Measurements from ENCODE around the gene RNLS. TPM values are rescaled to one million over a fixed set of nuclear protein-coding genes. Genes with fewer than 3 reads are reported as not detected.

The RNLS gene
- total RNA-seq, 1 donor from 2014 or later = 7.0 TPM

DNA sequence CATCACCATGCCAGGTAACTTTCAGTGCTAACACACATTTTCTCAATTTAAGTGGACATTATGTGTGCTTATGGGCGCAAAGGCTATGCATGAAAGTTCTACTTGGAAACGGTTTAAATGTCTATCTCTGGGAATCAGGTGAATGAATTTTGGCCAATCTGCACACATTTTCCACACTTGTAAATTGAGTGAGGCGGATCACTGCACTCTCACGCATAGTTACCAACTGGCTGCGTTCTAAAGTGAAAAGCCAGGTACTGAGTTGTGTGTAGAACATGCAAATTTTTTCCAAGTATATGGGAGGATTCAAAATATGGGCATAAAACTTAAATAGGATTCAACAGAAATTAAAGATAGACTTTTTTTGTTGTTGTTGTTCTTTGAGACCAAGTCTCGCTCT is 323.7 kb downstream of the RNLS start:
- TF ChIP-seq, protein P1, sequence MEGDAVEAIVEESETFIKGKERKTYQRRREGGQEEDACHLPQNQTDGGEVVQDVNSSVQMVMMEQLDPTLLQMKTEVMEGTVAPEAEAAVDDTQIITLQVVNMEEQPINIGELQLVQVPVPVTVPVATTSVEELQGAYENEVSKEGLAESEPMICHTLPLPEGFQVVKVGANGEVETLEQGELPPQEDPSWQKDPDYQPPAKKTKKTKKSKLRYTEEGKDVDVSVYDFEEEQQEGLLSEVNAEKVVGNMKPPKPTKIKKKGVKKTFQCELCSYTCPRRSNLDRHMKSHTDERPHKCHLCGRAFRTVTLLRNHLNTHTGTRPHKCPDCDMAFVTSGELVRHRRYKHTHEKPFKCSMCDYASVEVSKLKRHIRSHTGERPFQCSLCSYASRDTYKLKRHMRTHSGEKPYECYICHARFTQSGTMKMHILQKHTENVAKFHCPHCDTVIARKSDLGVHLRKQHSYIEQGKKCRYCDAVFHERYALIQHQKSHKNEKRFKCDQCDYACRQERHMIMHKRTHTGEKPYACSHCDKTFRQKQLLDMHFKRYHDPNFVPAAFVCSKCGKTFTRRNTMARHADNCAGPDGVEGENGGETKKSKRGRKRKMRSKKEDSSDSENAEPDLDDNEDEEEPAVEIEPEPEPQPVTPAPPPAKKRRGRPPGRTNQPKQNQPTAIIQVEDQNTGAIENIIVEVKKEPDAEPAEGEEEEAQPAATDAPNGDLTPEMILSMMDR (conservative IDR thresholded peaks at IDR 0.05) = no peak
- Mint-ChIP-seq H3K9me3 (peaks cover under 1% of the 10 kb centered on the region), H3K27ac (no peak overlapping the region), H3K27me3 (no peaks in the 10 kb centered on the region), H3K4me3 (no peak overlapping the region), H3K36me3 (no peaks in the 10 kb centered on the region), H3K4me1 (ENCODE audit: unreplicated experiment) (peaks cover 23% of the 10 kb centered on the region)
- DNase-seq (ENCODE audit: extremely low spot score, unreplicated experiment) = no peak

DNA sequence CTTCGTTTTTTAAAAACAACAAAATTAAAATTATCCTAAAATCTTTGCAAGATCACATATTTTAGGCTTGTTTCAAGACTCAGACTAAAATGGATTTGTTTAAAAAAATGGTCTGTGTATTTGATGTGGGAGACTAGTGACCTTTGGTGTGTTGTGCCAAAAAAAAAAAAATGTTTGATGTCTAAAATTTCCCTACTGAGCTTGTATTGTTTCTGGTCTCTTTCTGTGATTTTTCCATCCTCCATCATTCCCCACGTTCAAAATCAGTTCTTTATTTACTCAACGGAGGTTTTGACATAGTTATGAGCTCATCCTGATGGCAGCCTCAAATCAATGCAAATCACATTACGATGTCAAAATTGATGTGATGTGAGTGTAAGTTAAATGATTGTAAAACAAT is 326.2 kb downstream of the RNLS start:
- TF ChIP-seq, protein P1 (conservative IDR thresholded peaks at IDR 0.05) = no peak
- no peak for DNase-seq (ENCODE audit: extremely low spot score, unreplicated experiment)
- H3K9me3 Mint-ChIP-seq = no peaks in the 10 kb centered on the region
- H3K4me1 Mint-ChIP-seq (ENCODE audit: unreplicated experiment) = peaks cover 28% of the 10 kb centered on the region
- H3K36me3 Mint-ChIP-seq = no peaks in the 10 kb centered on the region
- H3K4me3 Mint-ChIP-seq = no peak overlapping the region
- H3K27ac Mint-ChIP-seq = no peak overlapping the region
- no peaks in the 10 kb centered on the region for H3K27me3 Mint-ChIP-seq

DNA sequence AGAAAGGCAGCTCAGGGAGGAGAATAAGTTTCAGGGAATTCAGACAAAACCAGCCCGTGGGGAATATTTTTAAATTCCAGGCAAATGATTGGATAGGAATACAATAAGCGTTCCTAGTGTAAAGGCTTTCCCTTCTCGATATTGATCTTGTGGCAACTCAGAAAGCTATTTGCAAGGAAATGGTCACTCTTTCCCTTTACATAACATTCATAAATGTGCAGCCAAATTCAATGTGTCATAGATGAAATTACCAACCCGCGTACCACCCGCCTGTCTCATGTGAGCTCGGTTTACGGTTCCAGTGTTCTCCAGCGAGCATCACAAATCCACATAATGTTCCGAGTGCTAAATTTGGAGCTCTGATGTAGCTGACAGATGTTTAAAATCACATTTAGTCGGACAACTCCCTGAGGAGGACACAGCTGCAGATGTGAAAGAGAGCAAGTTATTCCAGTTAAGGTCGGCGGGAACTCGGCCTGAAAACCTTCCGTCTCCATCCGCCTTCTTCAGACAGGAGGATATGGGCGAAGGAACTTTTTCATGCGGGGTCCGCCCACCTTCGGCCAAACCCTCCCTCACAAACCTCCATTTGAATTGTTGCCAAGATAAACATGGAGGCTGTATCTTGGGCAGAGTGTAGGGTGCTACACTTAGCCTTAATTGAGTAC is 327.0 kb downstream of the RNLS start:
- no peaks in the 10 kb centered on the region for H3K9me3 Mint-ChIP-seq
- no peak overlapping the region for H3K27ac Mint-ChIP-seq
- peaks cover 28% of the 10 kb centered on the region for H3K4me1 Mint-ChIP-seq (ENCODE audit: unreplicated experiment)
- DNase-seq (ENCODE audit: extremely low spot score, unreplicated experiment) = no peak
- TF ChIP-seq, protein P1 (conservative IDR thresholded peaks at IDR 0.05) = no peak
- H3K27me3 Mint-ChIP-seq = no peaks in the 10 kb centered on the region
- no peak overlapping the region for H3K4me3 Mint-ChIP-seq
- no peaks in the 10 kb centered on the region for H3K36me3 Mint-ChIP-seq

DNA sequence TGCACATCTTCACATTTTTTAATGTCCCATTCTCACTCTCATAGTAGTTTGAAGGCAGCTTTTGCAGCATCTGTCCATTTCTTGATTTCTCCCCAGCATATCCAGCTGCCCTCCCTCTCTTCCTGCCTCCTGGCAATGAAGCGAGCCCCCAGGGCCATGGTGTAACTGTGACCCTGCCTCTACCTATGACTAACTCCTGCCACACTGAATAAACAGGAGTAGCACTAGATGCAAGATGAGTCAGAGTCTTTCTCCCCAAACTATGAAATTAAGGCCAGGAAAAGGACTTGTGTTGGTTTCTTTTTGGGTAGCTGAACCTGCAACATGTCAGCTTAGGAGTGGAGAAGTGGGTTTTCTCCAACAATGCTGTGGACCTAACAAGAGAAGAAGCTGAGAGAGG is 329.0 kb downstream of the RNLS start:
- no peak overlapping the region for H3K4me3 Mint-ChIP-seq
- H3K9me3 Mint-ChIP-seq = peaks cover 4% of the 10 kb centered on the region
- TF ChIP-seq, protein P1 (conservative IDR thresholded peaks at IDR 0.05) = no peak
- peaks cover 28% of the 10 kb centered on the region for H3K4me1 Mint-ChIP-seq (ENCODE audit: unreplicated experiment)
- H3K36me3 Mint-ChIP-seq = no peaks in the 10 kb centered on the region
- H3K27me3 Mint-ChIP-seq = no peaks in the 10 kb centered on the region
- DNase-seq (ENCODE audit: extremely low spot score, unreplicated experiment) = no peak
- H3K27ac Mint-ChIP-seq = no peak overlapping the region

DNA sequence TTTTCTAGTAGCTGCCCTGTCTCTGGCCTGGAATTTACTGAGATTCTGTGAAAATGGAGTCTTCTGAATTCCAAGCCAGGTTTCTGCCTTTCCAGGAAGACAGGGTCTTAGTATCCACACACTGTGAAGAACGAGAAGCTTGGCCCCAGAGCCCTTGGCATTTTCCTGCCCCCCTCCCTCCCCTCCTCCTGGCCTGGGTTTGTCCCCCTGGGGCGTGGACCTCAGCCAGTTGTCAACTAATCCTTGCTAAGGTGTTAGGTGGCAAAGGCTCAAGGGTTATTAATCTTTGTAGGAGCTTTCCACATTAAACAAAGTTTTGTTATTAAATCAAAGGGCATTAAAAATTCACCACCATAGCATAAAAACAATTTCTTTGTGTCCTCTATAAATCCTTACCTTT is 329.5 kb downstream of the RNLS start:
- Mint-ChIP-seq H3K27me3 (no peaks in the 10 kb centered on the region), H3K4me1 (ENCODE audit: unreplicated experiment) (peaks cover 28% of the 10 kb centered on the region), H3K4me3 (no peak overlapping the region), H3K9me3 (peaks cover 4% of the 10 kb centered on the region), H3K27ac (no peak overlapping the region), H3K36me3 (no peaks in the 10 kb centered on the region)
- TF ChIP-seq, protein P1 (conservative IDR thresholded peaks at IDR 0.05) = no peak
- no peak for DNase-seq (ENCODE audit: extremely low spot score, unreplicated experiment)

Data from type B pancreatic cell (in vitro differentiated cells).